CD4-positive, alpha-beta T cell (primary cell): ENCODE data around the gene VTI1A. TPM values are rescaled to one million over a fixed set of nuclear protein-coding genes. Genes with fewer than 3 reads are reported as not detected.

Experiments
- ATAC-seq: fragments of 200-7000 bp; cut with Tn5 transposase; one replicate; pipeline ENCODE4 v1.10.0; 2022; ENCODE audit warnings: mild to moderate bottlenecking; ENCODE audit not compliant: poor library complexity
- CTCF ChIA-PET: fragments of 350-600 bp; sonication (Branson Sonifier 250); formaldehyde crosslinking; loops from one replicate; lab custom pipeline; 2021; ENCODE audit warnings: antibody characterized with exemption, inconsistent platforms; lab: Charles Lee
- POLR2A ChIA-PET: fragments of 350-600 bp; sonication (Branson Sonifier 250); formaldehyde crosslinking; loops from one replicate; lab custom pipeline; 2021; ENCODE audit warnings: antibody characterized with exemption, inconsistent platforms; lab: Charles Lee
- DNase-seq, 14 experiments: peaks; one replicate each; pipeline ENCODE4 v3.0.0-alpha.2; 2013 to 2020; ENCODE audit warnings: mixed read lengths in 2 of 14
- H3K27ac ChIP-seq, 2 donors: one replicate each; pipeline versions ENCODE4 v1.5.1 to v1.7.0; 2013; ENCODE audit warnings: low read length in 2 of 2, low read depth in 1 of 2, mild to moderate bottlenecking in 1 of 2
- H3K27me3 ChIP-seq, 2 experiments: 1 replicate in 1 of 2; 2 replicates in 1 of 2; pipeline versions ENCODE4 v1.6.1 to v1.7.0; 2013; ENCODE audit warnings: low read length in 2 of 2, control low read depth in 1 of 2, mild to moderate bottlenecking in 1 of 2, moderate library complexity in 1 of 2; ENCODE audit not compliant: insufficient read depth in 2 of 2, control insufficient read depth in 1 of 2
- H3K36me3 ChIP-seq: one replicate; pipeline ENCODE4 v1.6.1; 2013; ENCODE audit warnings: low read length, control low read depth; ENCODE audit not compliant: insufficient read depth
- H3K4me1 ChIP-seq: one replicate; pipeline ENCODE4 v1.6.1; 2013; ENCODE audit warnings: low read length, control low read depth; ENCODE audit not compliant: insufficient read depth
- H3K4me3 ChIP-seq: one replicate; pipeline ENCODE4 v1.5.1; 2013; ENCODE audit warnings: mild to moderate bottlenecking, low read length, moderate library complexity
- H3K9me3 ChIP-seq, 2 experiments: 1 replicate in 1 of 2; 2 replicates in 1 of 2; pipeline versions ENCODE4 v1.6.1 to v1.7.0; 2013; ENCODE audit warnings: low read length in 2 of 2, mild to moderate bottlenecking in 2 of 2, control low read depth in 1 of 2, moderate library complexity in 1 of 2; ENCODE audit not compliant: control insufficient read depth in 1 of 2, insufficient read depth in 1 of 2
- H3K27ac Mint-ChIP-seq: one replicate; pipeline ENCODE4 v1.8.0; 2020; ENCODE audit warnings: mixed read lengths
- H3K27me3 Mint-ChIP-seq: one replicate; pipeline ENCODE4 v1.8.0; 2021; ENCODE audit warnings: mixed read lengths
- H3K36me3 Mint-ChIP-seq: one replicate; pipeline ENCODE4 v1.8.0; 2021; ENCODE audit warnings: low read depth, mixed read lengths
- H3K4me1 Mint-ChIP-seq: one replicate; pipeline ENCODE4 v1.8.0; 2021; ENCODE audit warnings: low read depth, mixed read lengths
- H3K4me3 Mint-ChIP-seq: one replicate; pipeline ENCODE4 v1.8.0; 2020; ENCODE audit warnings: mild to moderate bottlenecking, mixed read lengths
- H3K9me3 Mint-ChIP-seq: one replicate; pipeline ENCODE4 v1.8.0; 2020; ENCODE audit warnings: mixed read lengths
- CTCF ChIP-seq: fragments of 200-600 bp; IDR thresholded peaks from one replicate; pipeline ENCODE4 v1.8.0; 2022; ENCODE audit warnings: antibody characterized with exemption, mild to moderate bottlenecking
- intact Hi-C, 2 experiments: fragments of 100-400 bp; cut with DNase I in 1 of 2; cut with micrococcal nuclease in 1 of 2; formaldehyde crosslinking; loops; one replicate each; pipeline versions ENCODE4 v1.15.1 to v1.9.0; 2023 to 2025; cut with DNase I, micrococcal nuclease
- total RNA-seq, 174 experiments: library from RNA in 2 of 174; stranded (reverse) in 2 of 174; gene quantifications; one replicate each; pipeline ENCODE4 v1.2.3 and lab custom pipeline; 2021 to 2026

Gene VTI1A
- total RNA-seq, 2 experiments from 2014 or later, result 54.5 to 56.5 TPM

GRCh38 chr10:112663234-112664125, 216.5 kb downstream of the VTI1A start:
- Histone ChIP-seq H3K27ac (no peak overlapping the region), H3K4me3 (no peak overlapping the region), H3K9me3 (no peaks in the 10 kb centered on the region), H3K4me1 (no peaks in the 10 kb centered on the region), H3K27me3 (no peaks in the 10 kb centered on the region), H3K36me3 (peaks cover 3% of the 10 kb centered on the region)
- H3K4me3 Mint-ChIP-seq, result no peak overlapping the region
- ATAC-seq (no peak), DNase-seq (no peak)
- POLR2A ChIA-PET, result no interaction called here
- H3K36me3 Mint-ChIP-seq, result peaks cover 52% of the 10 kb centered on the region
- TF ChIP-seq CTCF, result no peak
- H3K4me1 Mint-ChIP-seq, result no peaks in the 10 kb centered on the region
- no peak overlapping the region for H3K27ac Mint-ChIP-seq
- CTCF ChIA-PET, result no interaction called here
- H3K9me3 Mint-ChIP-seq, result no peaks in the 10 kb centered on the region
- intact Hi-C loops, result no loop called here
- no peaks in the 10 kb centered on the region for H3K27me3 Mint-ChIP-seq

- Mint-ChIP-seq H3K27me3 (no peaks in the 10 kb centered on the region), H3K4me1 (no peaks in the 10 kb centered on the region), H3K4me3 (no peak overlapping the region), H3K27ac (no peak overlapping the region), H3K9me3 (no peaks in the 10 kb centered on the region), H3K36me3 (peaks cover 68% of the 10 kb centered on the region)
- intact Hi-C loops, result no loop called here
- Histone ChIP-seq H3K36me3 (peaks cover 14% of the 10 kb centered on the region), H3K4me3 (no peak overlapping the region), H3K9me3 (no peaks in the 10 kb centered on the region), H3K27ac (no peak overlapping the region), H3K27me3 (no peaks in the 10 kb centered on the region), H3K4me1 (no peaks in the 10 kb centered on the region)
- ATAC-seq (no peak), DNase-seq (no peak)
- ChIA-PET POLR2A (no interaction called here), CTCF (no interaction called here)
- TF ChIP-seq CTCF, result no peak
These were observed 219.1 kb downstream of the VTI1A start for GRCh38 chr10:112666094-112666493.

GRCh38 chr10:112669989-112670388, 223.0 kb downstream of the VTI1A start:
- H3K4me3 ChIP-seq, result no peak overlapping the region
- TF ChIP-seq CTCF, result no peak
- Mint-ChIP-seq H3K27me3 (no peaks in the 10 kb centered on the region), H3K27ac (no peak overlapping the region), H3K9me3 (no peaks in the 10 kb centered on the region), H3K4me3 (no peak overlapping the region), H3K4me1 (no peaks in the 10 kb centered on the region), H3K36me3 (peaks cover 77% of the 10 kb centered on the region)
- POLR2A ChIA-PET, result no interaction called here
- DNase-seq (no peak), ATAC-seq (no peak)
- intact Hi-C loops, result no loop called here
- no peaks in the 10 kb centered on the region for H3K27me3 ChIP-seq
- CTCF ChIA-PET, result no interaction called here
- H3K27ac ChIP-seq, result no peak overlapping the region
- H3K4me1 ChIP-seq, result no peaks in the 10 kb centered on the region
- peaks cover 14% of the 10 kb centered on the region for H3K36me3 ChIP-seq
- no peaks in the 10 kb centered on the region for H3K9me3 ChIP-seq
